Measurements from ENCODE around the gene AHCY.

- TF ChIP-seq CTCF (IDR thresholded peaks at IDR 0.05) (no peak), POLR2A (IDR thresholded peaks at IDR 0.05) (no peak)
Observed at GRCh38 chr20:34262488-34263288, 40.5 kb downstream of the AHCY start.

All from body of pancreas (tissue), 4 donors.